H1 (cell line): ENCODE results near the gene PPP1R3G. TPM values are rescaled to one million over a fixed set of nuclear protein-coding genes. Genes with fewer than 3 reads are reported as not detected.

Experiments
- CTCF ChIA-PET: fragments of 300-600 bp; sonication (Branson Sonifier 250); formaldehyde crosslinking; loops from one replicate; lab custom pipeline; 2021; ENCODE audit not compliant: partially characterized antibody; lab: Charles Lee
- POLR2A ChIA-PET: fragments of 300-600 bp; sonication (Branson Sonifier 250); formaldehyde crosslinking; loops from one replicate; lab custom pipeline; 2021; ENCODE audit warnings: inconsistent platforms; ENCODE audit not compliant: partially characterized antibody; lab: Charles Lee
- DNase-seq, 2 experiments: peaks; one replicate each; pipeline versions ENCODE4 v3.0.0 to v3.0.0-alpha.2; 2010 to 2022; ENCODE audit warnings: low spot score in 2 of 2, low read depth in 1 of 2, mixed read lengths in 1 of 2
- FAIRE-seq: peaks from 2 replicates; lab custom pipeline; 2011; peaks lifted over from hg19 to GRCh38; lab: Jason Lieb, UNC
- H2AFZ ChIP-seq: 2 replicates; pipeline ENCODE4 v1.8.1; 2012; ENCODE audit warnings: low read length, inconsistent platforms
- H2AK5ac ChIP-seq: 2 replicates; pipeline ENCODE4 v1.6.1; 2013; ENCODE audit warnings: low read depth, low read length
- H2BK120ac ChIP-seq: replicated peaks from 2 replicates; pipeline ENCODE3; 2013; ENCODE audit warnings: low read depth, low read length, inconsistent platforms
- H2BK12ac ChIP-seq: 2 replicates; pipeline ENCODE4 v1.6.1; 2013; ENCODE audit warnings: low read depth, low read length
- H2BK15ac ChIP-seq: 2 replicates; pipeline ENCODE4 v1.6.1; 2013; ENCODE audit warnings: low read length
- H2BK20ac ChIP-seq: 2 replicates; pipeline ENCODE4 v1.6.1; 2013; ENCODE audit warnings: low read length
- H2BK5ac ChIP-seq: 2 replicates; pipeline ENCODE4 v1.6.1; 2013; ENCODE audit warnings: low read depth, low read length
- H3K14ac ChIP-seq: 2 replicates; pipeline ENCODE4 v1.6.1; 2013; ENCODE audit warnings: inconsistent platforms; ENCODE audit not compliant: insufficient read length
- H3K18ac ChIP-seq: 2 replicates; pipeline ENCODE4 v1.6.1; 2013; ENCODE audit warnings: low read length; ENCODE audit errors: extremely low read depth
- H3K23ac ChIP-seq: 2 replicates; pipeline ENCODE4 v1.6.1; 2013; ENCODE audit warnings: inconsistent platforms; ENCODE audit not compliant: insufficient read length
- H3K23me2 ChIP-seq: 2 replicates; pipeline ENCODE4 v1.6.1; 2013; ENCODE audit warnings: low read depth, low read length
- H3K27ac ChIP-seq: 2 replicates; pipeline ENCODE4 v1.6.1; 2011; ENCODE audit warnings: low read depth, low read length, inconsistent platforms
- H3K27me3 ChIP-seq, 4 experiments: replicated peaks in 1 of 4; 1 replicate in 1 of 4; 2 replicates in 3 of 4; pipeline versions ENCODE4 v1.6.1 to v1.8.1; 2011 to 2013; ENCODE audit warnings: low read length in 3 of 4, mild to moderate bottlenecking in 3 of 4, inconsistent platforms in 2 of 4, mixed read lengths in 2 of 4, moderate library complexity in 1 of 4; ENCODE audit not compliant: control insufficient read depth in 3 of 4, insufficient read depth in 3 of 4; ENCODE audit errors: extremely low read depth in 1 of 4
- H3K36me3 ChIP-seq, 4 experiments: 2 replicates each; pipeline versions ENCODE4 v1.6.1 to v1.8.1; 2011 to 2013; ENCODE audit warnings: mild to moderate bottlenecking in 4 of 4, low read length in 3 of 4, moderate library complexity in 2 of 4, control low read depth in 1 of 4, inconsistent platforms in 1 of 4; ENCODE audit not compliant: insufficient read depth in 4 of 4, control insufficient read depth in 2 of 4
- H3K4ac ChIP-seq: replicated peaks from 2 replicates; pipeline ENCODE3; 2013; ENCODE audit warnings: low read length, low read depth, mixed read lengths, inconsistent platforms; ENCODE audit not compliant: insufficient read length
- H3K4me1 ChIP-seq, 4 experiments: replicated peaks in 1 of 4; 1 replicate in 1 of 4; 2 replicates in 3 of 4; pipeline versions ENCODE4 v1.6.1 to v1.8.1; 2011 to 2013; ENCODE audit warnings: low read length in 3 of 4, inconsistent platforms in 2 of 4, mixed read lengths in 1 of 4; ENCODE audit not compliant: insufficient read depth in 4 of 4, control insufficient read depth in 3 of 4
- H3K4me2 ChIP-seq, 2 experiments: 2 replicates each; pipeline versions ENCODE4 v1.6.1 to v1.8.1; 2011 to 2013; ENCODE audit warnings: low read depth in 2 of 2, low read length in 2 of 2, control low read depth in 1 of 2, inconsistent platforms in 1 of 2, mild to moderate bottlenecking in 1 of 2; ENCODE audit not compliant: insufficient read depth in 1 of 2
- H3K4me3 ChIP-seq, 4 experiments: fragments of 200-600, 300-600 bp in 1 of 4; sonication (generic), shearing (Covaris generic), sonication (Bioruptor Twin) in 1 of 4; 2 replicates each; pipeline versions ENCODE4 v1.5.1 to v1.8.1; 2011 to 2016; ENCODE audit warnings: low read length in 4 of 4, low read depth in 3 of 4, control low read depth in 2 of 4, inconsistent platforms in 2 of 4, mild to moderate bottlenecking in 2 of 4, mixed read lengths in 1 of 4, moderate library complexity in 1 of 4; ENCODE audit not compliant: insufficient read depth in 2 of 4; ENCODE audit errors: extremely low read depth in 1 of 4
- H3K56ac ChIP-seq: replicated peaks from 2 replicates; pipeline ENCODE3; 2013; ENCODE audit warnings: low read depth, mild to moderate bottlenecking, mixed read lengths, low read length, inconsistent platforms; ENCODE audit not compliant: insufficient read length
- H3K79me1 ChIP-seq: 2 replicates; pipeline ENCODE4 v1.6.1; 2013; ENCODE audit warnings: low read depth, low read length, control low read depth
- H3K79me2 ChIP-seq, 2 experiments: 2 replicates each; pipeline versions ENCODE4 v1.6.1 to v1.8.1; 2012 to 2013; ENCODE audit warnings: low read length in 2 of 2, mild to moderate bottlenecking in 2 of 2, inconsistent platforms in 1 of 2; ENCODE audit not compliant: insufficient read depth in 2 of 2, control insufficient read depth in 1 of 2
- H3K9ac ChIP-seq, 4 experiments: replicated peaks in 1 of 4; 1 replicate in 1 of 4; 2 replicates in 3 of 4; pipeline versions ENCODE4 v1.6.1 to v1.8.1; 2011 to 2013; ENCODE audit warnings: low read depth in 3 of 4, low read length in 3 of 4, control low read depth in 2 of 4, mild to moderate bottlenecking in 2 of 4, moderate library complexity in 2 of 4, inconsistent platforms in 1 of 4; ENCODE audit errors: extremely low read depth in 1 of 4
- H3K9me3 ChIP-seq, 2 experiments: 2 replicates each; pipeline versions ENCODE4 v1.6.1 to v1.8.1; 2012 to 2013; ENCODE audit warnings: mild to moderate bottlenecking in 2 of 2, moderate library complexity in 2 of 2, control low read depth in 1 of 2, inconsistent platforms in 1 of 2, low read depth in 1 of 2, low read length in 1 of 2, mixed read lengths in 1 of 2; ENCODE audit not compliant: insufficient read depth in 2 of 2
- H4K20me1 ChIP-seq, 2 experiments: replicated peaks in 1 of 2; 2 replicates each; pipeline versions ENCODE3 to v1.8.1; 2011 to 2013; ENCODE audit warnings: inconsistent platforms in 2 of 2, low read length in 2 of 2, mild to moderate bottlenecking in 1 of 2; ENCODE audit not compliant: insufficient read depth in 2 of 2, control insufficient read depth in 1 of 2
- H4K5ac ChIP-seq: 2 replicates; pipeline ENCODE4 v1.6.1; 2013; ENCODE audit warnings: low read length, low read depth, mixed read lengths, inconsistent platforms; ENCODE audit not compliant: insufficient read length
- H4K8ac ChIP-seq: 2 replicates; pipeline ENCODE4 v1.8.0; 2013; ENCODE audit warnings: mild to moderate bottlenecking, moderate library complexity, low read length, inconsistent platforms; ENCODE audit not compliant: insufficient read depth; ENCODE audit errors: extremely low read depth
- H4K91ac ChIP-seq: replicated peaks from 2 replicates; pipeline ENCODE3; 2013; ENCODE audit warnings: low read length, mixed read lengths, inconsistent platforms; ENCODE audit not compliant: insufficient read length
- BCL11A ChIP-seq, 2 experiments: IDR thresholded peaks; one replicate each; pipeline ENCODE4 v1.6.1; 2011; ENCODE audit warnings: low read depth in 2 of 2, low read length in 2 of 2, mild to moderate bottlenecking in 2 of 2
- CBX5 ChIP-seq: fragments of 300-800, 300-1000 bp; sonication (generic); IDR thresholded peaks from 2 replicates; pipeline ENCODE4 v1.7.1; 2016; ENCODE audit warnings: antibody characterized with exemption, low read length, low read depth
- CBX8 ChIP-seq: fragments of 300-800, 300-1000 bp; sonication (generic); IDR thresholded peaks from 2 replicates; pipeline ENCODE4 v1.7.1; 2016; ENCODE audit warnings: low read depth, low read length, borderline replicate concordance
- CEBPB ChIP-seq: IDR thresholded peaks from 2 replicates; pipeline ENCODE4 v1.6.1; 2012; ENCODE audit warnings: low read depth, low read length
- CTBP2 ChIP-seq: IDR thresholded peaks from 2 replicates; pipeline ENCODE4 v1.7.0; 2011; ENCODE audit warnings: borderline replicate concordance, mild to moderate bottlenecking, moderate library complexity, mixed read lengths, low read length; ENCODE audit not compliant: insufficient read depth, insufficient read length
- CTCF ChIP-seq, 3 experiments: IDR thresholded peaks; 1 replicate in 2 of 3; 2 replicates in 1 of 3; pipeline versions ENCODE4 v1.5.1 to v1.6.1; 2011; ENCODE audit warnings: low read length in 3 of 3, mild to moderate bottlenecking in 3 of 3, inconsistent platforms in 2 of 3, low read depth in 1 of 3, moderate library complexity in 1 of 3; ENCODE audit not compliant: insufficient read depth in 1 of 3; ENCODE audit errors: control extremely low read depth in 1 of 3
- FOSL1 ChIP-seq: IDR thresholded peaks from 2 replicates; pipeline ENCODE4 v1.6.1; 2011; ENCODE audit warnings: mild to moderate bottlenecking, low read depth, low read length, moderate library complexity; ENCODE audit not compliant: insufficient read depth
- JUN ChIP-seq: IDR thresholded peaks from 2 replicates; pipeline ENCODE4 v1.6.1; 2011; ENCODE audit warnings: low read depth, mild to moderate bottlenecking, improper control_type of control experiment, low read length
- JUND ChIP-seq: IDR thresholded peaks from 2 replicates; pipeline ENCODE4 v1.6.1; 2011; ENCODE audit warnings: mild to moderate bottlenecking, improper control_type of control experiment, low read length
- KDM1A ChIP-seq: fragments of 200-600, 300-600 bp; sonication (generic); IDR thresholded peaks from 2 replicates; pipeline ENCODE4 v1.7.1; 2016; ENCODE audit warnings: mild to moderate bottlenecking, low read length, borderline replicate concordance
- KDM5A ChIP-seq: fragments of 200-600 bp; IDR thresholded peaks from 2 replicates; pipeline ENCODE4 v1.7.1; 2012; ENCODE audit warnings: mild to moderate bottlenecking, low read length, inconsistent platforms, mixed read lengths
- TEAD4 ChIP-seq: IDR thresholded peaks from 2 replicates; pipeline ENCODE4 v1.6.1; 2012; ENCODE audit warnings: low read depth, low read length, inconsistent platforms, mixed read lengths
- WGBS, 2 experiments: shearing (Covaris generic) in 1 of 2; methylation state at CpG; one replicate each; pipeline versions ENCODE4 v1.1.6 to v1.1.7; 2013 to 2015; ENCODE audit warnings: low lambda C conversion rate in 2 of 2, mixed read lengths in 2 of 2, inconsistent platforms in 1 of 2, low coverage in 1 of 2, missing lambda C conversion rate in 1 of 2; ENCODE audit not compliant: insufficient replicate concordance in 2 of 2, insufficient coverage in 1 of 2, insufficient read length in 1 of 2; ENCODE audit errors: extremely low coverage in 1 of 2, missing lambda C conversion rate in 1 of 2; 5-methylcytosine and 5-hydroxymethylcytosine counted together
- polyA plus RNA-seq, 7 experiments: library from polyadenylated mRNA; depleted of rRNA in 3 of 7; stranded (reverse) in 5 of 7; unstranded in 2 of 7; fragments of >200 nt in 5 of 7; fragments of 200-250 nt in 2 of 7; gene quantifications; 1 replicate in 5 of 7; 2 replicates in 1 of 7; 4 replicates in 1 of 7; pipeline versions ENCODE4 v1.2.1 to v1.2.3, GENCODE V29; 2011 to 2013; ENCODE audit warnings: missing spikeins in 2 of 7, mixed read lengths in 2 of 7
- total RNA-seq: library from RNA; stranded (reverse); fragmentation: NEBNext Ultra II Directional; extraction: Animal tissue kit (Norgen Biotek cat#: 25700); gene quantifications from 2 replicates; pipeline ENCODE4 v1.2.1, GENCODE V29; 2021

Gene PPP1R3G
- total and polyA plus RNA-seq, 2 of the 8 experiments (the other 6 are each of a cell fraction or from before 2014, with no cell fraction given): 0.03 to 0.09 TPM

GRCh38 chr6:5133943-5134342 is 48.8 kb downstream of the PPP1R3G start:
- H3K79me1 ChIP-seq: no peaks in the 10 kb centered on the region
- no peak overlapping the region for H4K8ac ChIP-seq
- H3K27me3 ChIP-seq: no peaks in the 10 kb centered on the region
- no peaks in the 10 kb centered on the region for H3K9me3 ChIP-seq
- no peak overlapping the region for H2BK20ac ChIP-seq
- no peaks in the 10 kb centered on the region for H3K36me3 ChIP-seq
- no peak overlapping the region for H4K5ac ChIP-seq
- CTCF ChIA-PET: interaction anchor here (0.8 to 1.3 kb wide), 5 partner anchors 9 to 337 kb away, joined by 3 to 8 read pairs (median 5); partner anchors contain the start of gene PPP1R3G
- no peaks in the 10 kb centered on the region for H3K79me2 ChIP-seq
- peaks cover 0 to 2% of the 10 kb centered on the region in 2 experiments for H4K20me1 ChIP-seq
- no peak for FAIRE-seq
- no peak overlapping the region for H3K14ac ChIP-seq
- no peak overlapping the region for H3K4me2 ChIP-seq
- H2BK12ac ChIP-seq: no peak overlapping the region
- POLR2A ChIA-PET: no interaction called here
- no peak for DNase-seq
- H2BK5ac ChIP-seq: no peak overlapping the region
- H3K27ac ChIP-seq: no peak overlapping the region
- no peak overlapping the region for H3K9ac ChIP-seq
- no peak overlapping the region for H2AFZ ChIP-seq
- no peak overlapping the region for H3K23ac ChIP-seq
- no peak overlapping the region for H2BK15ac ChIP-seq
- no peak overlapping the region for H3K56ac ChIP-seq
- WGBS, 2 experiments: 94% methylated on average over 2 of the region's 2 CpGs; no CpG with 5 or more reads in 1 of the 2 experiments
- H3K4me1 ChIP-seq: peaks cover 0 to 17% (median 11%) of the 10 kb centered on the region in 4 experiments; a peak in 4 of 7 replicates
- no peak overlapping the region for H2AK5ac ChIP-seq
- no peak overlapping the region for H3K18ac ChIP-seq
- no peak overlapping the region for H3K4me3 ChIP-seq
- H3K4ac ChIP-seq: no peak overlapping the region
- H3K23me2 ChIP-seq: no peaks in the 10 kb centered on the region
- H2BK120ac ChIP-seq: no peak overlapping the region
- H4K91ac ChIP-seq: no peak overlapping the region
- TF ChIP-seq JUN: no peak
- no peak for TF ChIP-seq CTBP2
- TF ChIP-seq CBX8: no peak
- no peak for TF ChIP-seq KDM5A
- TF ChIP-seq JUND: no peak
- no peak for TF ChIP-seq FOSL1
- TF ChIP-seq CBX5: no peak
- no peak for TF ChIP-seq KDM1A
- TF ChIP-seq CTCF (IDR thresholded peaks at IDR 0.05; ENCODE audit: control extremely low read depth in 1 of 3, insufficient read depth in 1 of 3, low read depth in 1 of 3, low read length in 3 of 3): no peak
- TF ChIP-seq CEBPB: no peak
- no peak for TF ChIP-seq TEAD4
- TF ChIP-seq BCL11A (IDR thresholded peaks at IDR 0.05; ENCODE audit: low read depth in 2 of 2, low read length in 2 of 2): no peak
